Heart right ventricle (tissue), 16 donors: Measurements from ENCODE around the gene SLC6A6. TPM values are rescaled to one million over a fixed set of nuclear protein-coding genes. Genes with fewer than 3 reads are reported as not detected.
A peak's percentile ranks its signal among the peaks of the same experiment; 100 is the strongest.

Source experiments
- ATAC-seq, 8 donors: fragments of 200-7000 bp; cut with Tn5 transposase; one replicate each; pipeline ENCODE4 v1.9.1; 2020; ENCODE audit warnings: mild to moderate bottlenecking in 8 of 8, moderate library complexity in 8 of 8, moderate number of reproducible peaks in 1 of 8
- DNase-seq, 2 donors: peaks; one replicate each; pipeline ENCODE4 v3.0.0-alpha.2; 2020
- H3K27ac ChIP-seq, 10 donors: fragments of 200-600 bp; sonication (generic) in 2 of 10; one replicate each; pipeline versions ENCODE4 v1.5.0 to v1.8.0; 2020 to 2022; ENCODE audit warnings: mild to moderate bottlenecking in 3 of 10
- H3K27me3 ChIP-seq, 7 donors: fragments of 200-600 bp; one replicate each; pipeline ENCODE4 v1.8.0; 2021 to 2022; ENCODE audit warnings: mild to moderate bottlenecking in 2 of 7
- H3K36me3 ChIP-seq, 9 donors: fragments of 200-600 bp; sonication (generic) in 1 of 9; one replicate each; pipeline versions ENCODE4 v1.5.0 to v1.8.0; 2020 to 2022; ENCODE audit warnings: mild to moderate bottlenecking in 2 of 9
- H3K4me1 ChIP-seq, 9 donors: fragments of 200-600 bp; sonication (generic) in 1 of 9; one replicate each; pipeline versions ENCODE4 v1.5.0 to v1.8.0; 2020 to 2022; ENCODE audit warnings: mild to moderate bottlenecking in 4 of 9
- H3K4me3 ChIP-seq, 10 donors: fragments of 200-600 bp; sonication (generic) in 2 of 10; one replicate each; pipeline versions ENCODE4 v1.5.0 to v1.8.0; 2020 to 2022; ENCODE audit warnings: mild to moderate bottlenecking in 7 of 10, moderate library complexity in 2 of 10
- H3K9me3 ChIP-seq, 11 donors: fragments of 200-600 bp in 10 of 11; sonication (generic) in 2 of 11; one replicate each; pipeline versions ENCODE4 v1.5.0 to v1.8.0; 2013 to 2022; ENCODE audit warnings: mild to moderate bottlenecking in 2 of 11, control low read depth in 1 of 11, moderate library complexity in 1 of 11
- WGBS, 2 donors: extraction: QIAGEN DNeasy Blood & Tissue Kit; methylation state at CpG; one replicate each; pipeline ENCODE4 v1.1.7; 2013; ENCODE audit warnings: inconsistent platforms in 1 of 2; 5-methylcytosine and 5-hydroxymethylcytosine counted together
- intact Hi-C, 10 donors: fragments of 100-400 bp; cut with DNase I; formaldehyde crosslinking; loops; one replicate each; pipeline versions ENCODE4 v1.11.1 to v1.14.2; 2022
- polyA plus RNA-seq, 2 donors: library from polyadenylated mRNA; stranded (reverse); fragments of 200-250 nt; gene quantifications; one replicate each; pipeline ENCODE4 v1.2.3, GENCODE V29; 2013
- total RNA-seq, 10 donors: library from RNA; stranded (reverse); fragmentation: NEBNext Ultra II Directional in 3 of 10; extraction: Animal tissue kit (Norgen Biotek cat#: 25700) in 3 of 10; gene quantifications; one replicate each; pipeline versions ENCODE4 v1.2.1 to v1.2.4, GENCODE V29; 2021 to 2023
- TF ChIP-seq, protein P1 (sequence below), 9 donors: fragments of 200-600 bp; sonication (generic) in 2 of 9; IDR thresholded peaks; one replicate each; pipeline versions ENCODE4 v1.5.0 to v1.8.0; 2021 to 2022; ENCODE audit warnings: antibody characterized with exemption in 9 of 9, mild to moderate bottlenecking in 5 of 9, moderate library complexity in 1 of 9
- donor health status: Arrhythmogenic right ventricular cardiomyopathy.
- donor health status: ischemic (EF 13 %, LVEDD 7.1; RV severe dilation, severe dysfunction).
- donor health status: healthy with polysubstance abuse.
- donor health status: DM: no; HTN: yes; CAD: no.
- donor health status: DM: no; HTN: no; CAD: no.
- donor health status: ischemic (EF 25% LVEDD 6.9; RV normal size, moderate dysfunction).
- donor health status: ischemic (EF 25% LVEDD 5.7; RV mildly dilated, moderate dysfunction).
- donor health status: healthy.
- donor health status: DM: yes; HTN: yes; CAD: no.
- donor health status: Ischemic cardiomyopathy.
- donor health status: ischemic (EF 35%, LVEDD 5.7; RV mildly dilated, moderate dysfunction).
- donor health status: nonischemic (EF 11% LVEDD 7.7; RV severe dilation, severe dysfunction).
- donor health status: DM: yes; HTN: yes; CAD: no.
- donor health status: PGD.
- donor health status: ischemic (EF 29% LVEDD 5.4; RV normal size, mild dysfunction).
- donor health status: nonischemic (EF 23%, LVEDD 6.1; RV moderate dilation, normal function).

The SLC6A6 gene
- total and polyA plus RNA-seq, 12 donors, result 7.7 to 68.7 (median 44.0) TPM

DNA sequence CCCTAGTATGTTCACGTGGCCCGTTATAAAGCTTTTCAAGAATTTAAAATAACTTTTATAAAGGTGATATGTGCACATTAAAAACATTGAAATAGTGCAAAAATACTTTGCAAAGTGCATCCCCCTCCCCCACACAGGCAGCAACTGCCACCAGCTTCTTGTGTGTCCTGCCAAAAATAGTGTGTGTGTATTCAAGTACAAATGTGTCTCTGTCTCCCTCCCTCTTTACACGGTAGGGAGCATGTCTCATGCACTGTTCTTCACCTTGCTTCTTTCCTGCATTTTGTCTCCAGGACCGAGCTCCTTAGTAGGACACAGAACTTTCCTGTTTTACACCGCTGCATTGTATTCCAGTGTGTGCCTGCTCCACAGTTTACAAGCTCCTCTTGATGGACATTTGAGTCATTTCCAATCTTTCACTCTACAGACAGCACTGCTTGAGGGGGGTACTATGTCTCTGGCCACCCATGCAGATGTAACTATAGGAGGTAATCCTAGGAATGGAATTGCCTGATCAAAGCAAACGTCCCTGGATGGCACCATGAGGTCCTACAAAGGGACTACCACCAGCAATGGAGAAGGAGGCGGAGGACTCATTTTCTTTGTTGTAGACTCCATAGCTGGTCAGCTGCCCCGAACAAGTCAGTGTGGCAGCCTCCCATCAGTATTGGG, 52.4 kb downstream of the SLC6A6 start:
- peaks cover 29 to 60% (median 41%) of the 10 kb centered on the region in 9 donors for H3K4me1 ChIP-seq
- no peaks in the 10 kb centered on the region for H3K9me3 ChIP-seq
- TF ChIP-seq, protein P1, sequence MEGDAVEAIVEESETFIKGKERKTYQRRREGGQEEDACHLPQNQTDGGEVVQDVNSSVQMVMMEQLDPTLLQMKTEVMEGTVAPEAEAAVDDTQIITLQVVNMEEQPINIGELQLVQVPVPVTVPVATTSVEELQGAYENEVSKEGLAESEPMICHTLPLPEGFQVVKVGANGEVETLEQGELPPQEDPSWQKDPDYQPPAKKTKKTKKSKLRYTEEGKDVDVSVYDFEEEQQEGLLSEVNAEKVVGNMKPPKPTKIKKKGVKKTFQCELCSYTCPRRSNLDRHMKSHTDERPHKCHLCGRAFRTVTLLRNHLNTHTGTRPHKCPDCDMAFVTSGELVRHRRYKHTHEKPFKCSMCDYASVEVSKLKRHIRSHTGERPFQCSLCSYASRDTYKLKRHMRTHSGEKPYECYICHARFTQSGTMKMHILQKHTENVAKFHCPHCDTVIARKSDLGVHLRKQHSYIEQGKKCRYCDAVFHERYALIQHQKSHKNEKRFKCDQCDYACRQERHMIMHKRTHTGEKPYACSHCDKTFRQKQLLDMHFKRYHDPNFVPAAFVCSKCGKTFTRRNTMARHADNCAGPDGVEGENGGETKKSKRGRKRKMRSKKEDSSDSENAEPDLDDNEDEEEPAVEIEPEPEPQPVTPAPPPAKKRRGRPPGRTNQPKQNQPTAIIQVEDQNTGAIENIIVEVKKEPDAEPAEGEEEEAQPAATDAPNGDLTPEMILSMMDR (IDR thresholded peaks at IDR 0.05), result no peak
- intact Hi-C loops, result loop anchor here in 2 of 10 donors (5.0 kb wide), 1 partner anchor 52 kb away; the partner anchor contains the start of gene SLC6A6 (in 2 of the 2)
- H3K27ac ChIP-seq, result peak overlapping the region in 2 of 10 donors; percentile 78 to 87
- no peak for ATAC-seq
- DNase-seq, result no peak
- peaks cover 0 to 94% (median 0%) of the 10 kb centered on the region in 9 donors for H3K36me3 ChIP-seq
- no peak overlapping the region for H3K4me3 ChIP-seq
- WGBS, 2 donors, result 82% methylated on average over 8 of the region's 8 CpGs
- H3K27me3 ChIP-seq, result peaks cover 0 to 33% (median 0%) of the 10 kb centered on the region in 7 donors

DNA sequence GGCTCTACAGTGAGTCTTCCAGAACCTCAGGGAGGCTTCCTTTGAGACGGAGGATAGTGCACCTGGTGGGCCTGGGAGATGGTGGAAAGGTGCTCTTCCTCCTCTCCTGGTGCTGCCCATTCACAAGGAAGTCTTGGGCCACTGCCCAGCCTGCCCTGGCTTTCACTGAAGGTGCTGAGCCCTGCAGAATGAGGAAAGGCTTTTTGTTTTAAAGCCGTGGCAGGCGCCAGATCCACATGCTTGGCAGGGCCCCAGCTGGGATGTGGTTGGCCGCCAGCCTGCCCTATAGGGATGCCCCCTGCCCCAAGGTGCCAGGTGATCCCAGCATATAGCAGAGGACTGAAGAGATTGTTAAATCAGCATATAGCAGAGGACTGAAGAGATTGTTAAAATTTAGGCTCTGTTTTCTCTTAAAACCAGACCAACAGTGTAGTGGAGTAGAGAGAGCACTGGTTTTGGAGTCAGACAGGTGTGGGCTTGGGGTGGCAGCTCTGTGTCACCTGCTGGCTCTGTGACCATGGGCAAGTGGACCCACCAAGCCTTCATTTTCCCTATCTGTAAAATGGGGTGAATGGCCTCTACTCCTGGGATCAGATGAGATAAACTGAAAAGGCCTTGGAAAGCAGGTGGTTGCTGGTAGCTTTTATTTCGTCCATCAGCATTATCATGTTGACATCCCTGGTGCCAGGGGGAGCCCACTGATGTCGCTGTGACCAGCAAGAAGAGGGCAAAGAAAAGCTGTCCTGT, 53.3 kb downstream of the SLC6A6 start:
- ATAC-seq (no peak), DNase-seq (no peak)
- peak overlapping the region in 1 of 10 donors; percentile 17 for H3K27ac ChIP-seq
- H3K36me3 ChIP-seq, result peaks cover 0 to 94% (median 0%) of the 10 kb centered on the region in 9 donors
- H3K4me3 ChIP-seq, result no peak overlapping the region
- H3K4me1 ChIP-seq, result peaks cover 29 to 62% (median 49%) of the 10 kb centered on the region in 9 donors
- WGBS, 2 donors, result 69 to 73% methylated on average over 6 of the region's 6 CpGs
- TF ChIP-seq, protein P1 (IDR thresholded peaks at IDR 0.05), result no peak
- intact Hi-C loops, result no loop called here
- peaks cover 0 to 27% (median 0%) of the 10 kb centered on the region in 7 donors for H3K27me3 ChIP-seq
- no peaks in the 10 kb centered on the region for H3K9me3 ChIP-seq

DNA sequence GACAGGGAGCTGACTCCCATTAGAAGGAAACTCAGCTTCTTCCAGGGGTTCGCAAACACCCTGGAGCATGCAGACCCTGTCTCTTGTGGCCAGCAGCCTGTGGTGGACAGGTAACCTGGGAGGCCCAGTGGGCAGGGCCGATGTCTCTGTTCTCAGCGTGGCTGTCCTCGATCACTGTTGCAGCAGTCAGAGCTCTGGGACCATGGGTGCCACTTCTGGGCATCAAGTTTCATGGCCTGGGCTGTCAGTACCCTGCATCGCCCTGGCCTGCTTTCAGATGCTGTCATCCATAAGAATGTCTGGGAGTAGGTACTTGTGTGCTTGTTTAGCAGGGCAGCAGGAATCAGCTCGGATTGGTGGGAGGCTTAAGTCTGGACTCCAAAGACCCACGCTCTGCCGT, 54.4 kb downstream of the SLC6A6 start:
- TF ChIP-seq, protein P1 (IDR thresholded peaks at IDR 0.05), result no peak
- no peak for DNase-seq
- Histone ChIP-seq H3K36me3 (peaks cover 0 to 94% (median 0%) of the 10 kb centered on the region in 9 donors), H3K27me3 (peaks cover 0 to 23% (median 0%) of the 10 kb centered on the region in 7 donors), H3K27ac (no peak overlapping the region), H3K4me3 (no peak overlapping the region), H3K9me3 (no peaks in the 10 kb centered on the region), H3K4me1 (peaks cover 24 to 62% (median 53%) of the 10 kb centered on the region in 9 donors)
- ATAC-seq, result no peak
- intact Hi-C loops, result no loop called here
- 92 to 95% methylated on average over 8 of the region's 8 CpGs for WGBS, 2 donors

DNA sequence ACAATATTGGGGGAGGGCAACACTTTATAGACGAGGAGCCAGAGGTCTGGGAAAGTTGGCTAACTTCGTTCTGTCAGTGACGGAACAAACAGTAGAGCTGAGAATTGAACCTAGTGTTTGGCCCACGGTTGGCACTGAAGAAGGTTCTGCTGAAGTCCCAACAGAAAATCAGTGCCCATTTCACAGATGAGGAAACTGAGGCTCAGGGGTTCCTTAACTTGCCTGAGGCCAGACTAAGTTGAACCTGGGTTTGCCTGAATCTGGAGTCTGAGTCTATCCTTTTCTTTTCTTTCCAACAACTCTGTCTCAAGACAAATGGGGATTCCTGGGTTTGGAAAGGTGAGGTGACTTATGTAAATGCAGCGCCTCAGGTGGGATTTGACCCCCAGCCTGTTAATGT, 55.1 kb downstream of the SLC6A6 start:
- intact Hi-C loops, result no loop called here
- DNase-seq (no peak), ATAC-seq (no peak)
- H3K4me1 ChIP-seq, result peaks cover 18 to 62% (median 47%) of the 10 kb centered on the region in 9 donors
- TF ChIP-seq, protein P1 (IDR thresholded peaks at IDR 0.05), result no peak
- H3K27ac ChIP-seq, result no peak overlapping the region
- WGBS, 2 donors, result 93 to 94% methylated on average over 5 of the region's 5 CpGs
- peaks cover 0 to 23% (median 0%) of the 10 kb centered on the region in 7 donors for H3K27me3 ChIP-seq
- no peak overlapping the region for H3K4me3 ChIP-seq
- no peaks in the 10 kb centered on the region for H3K9me3 ChIP-seq
- H3K36me3 ChIP-seq, result peaks cover 0 to 94% (median 0%) of the 10 kb centered on the region in 9 donors
